ENCODE results near the gene RAB44. TPM values are rescaled to one million over a fixed set of nuclear protein-coding genes. Genes with fewer than 3 reads are reported as not detected.
A peak's percentile ranks its signal among the peaks of the same experiment; 100 is the strongest.

Gene RAB44
- total and polyA plus RNA-seq, 2 of the 13 experiments (the other 11 are each of a cell fraction or from before 2014, with no cell fraction given) = not detected

- TF ChIP-seq, protein P1, sequence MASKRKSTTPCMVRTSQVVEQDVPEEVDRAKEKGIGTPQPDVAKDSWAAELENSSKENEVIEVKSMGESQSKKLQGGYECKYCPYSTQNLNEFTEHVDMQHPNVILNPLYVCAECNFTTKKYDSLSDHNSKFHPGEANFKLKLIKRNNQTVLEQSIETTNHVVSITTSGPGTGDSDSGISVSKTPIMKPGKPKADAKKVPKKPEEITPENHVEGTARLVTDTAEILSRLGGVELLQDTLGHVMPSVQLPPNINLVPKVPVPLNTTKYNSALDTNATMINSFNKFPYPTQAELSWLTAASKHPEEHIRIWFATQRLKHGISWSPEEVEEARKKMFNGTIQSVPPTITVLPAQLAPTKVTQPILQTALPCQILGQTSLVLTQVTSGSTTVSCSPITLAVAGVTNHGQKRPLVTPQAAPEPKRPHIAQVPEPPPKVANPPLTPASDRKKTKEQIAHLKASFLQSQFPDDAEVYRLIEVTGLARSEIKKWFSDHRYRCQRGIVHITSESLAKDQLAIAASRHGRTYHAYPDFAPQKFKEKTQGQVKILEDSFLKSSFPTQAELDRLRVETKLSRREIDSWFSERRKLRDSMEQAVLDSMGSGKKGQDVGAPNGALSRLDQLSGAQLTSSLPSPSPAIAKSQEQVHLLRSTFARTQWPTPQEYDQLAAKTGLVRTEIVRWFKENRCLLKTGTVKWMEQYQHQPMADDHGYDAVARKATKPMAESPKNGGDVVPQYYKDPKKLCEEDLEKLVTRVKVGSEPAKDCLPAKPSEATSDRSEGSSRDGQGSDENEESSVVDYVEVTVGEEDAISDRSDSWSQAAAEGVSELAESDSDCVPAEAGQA (IDR thresholded peaks at IDR 0.05; ENCODE audit: low read depth) = no peak
- TF ChIP-seq, protein P1 (CRISPR knock-in tag; IDR thresholded peaks at IDR 0.05; ENCODE audit: borderline replicate concordance) = no peak
- TF ChIP-seq ZFX (CRISPR knock-in tag; IDR thresholded peaks at IDR 0.05; ENCODE audit: low read depth) (0 out of 2 replicates have a peak, but pooled peaks have one; percentile 7), ZNF496 (CRISPR knock-in tag; IDR thresholded peaks at IDR 0.05; ENCODE audit: insufficient replicate concordance) (no peak), ZNF619 (CRISPR knock-in tag; IDR thresholded peaks at IDR 0.05) (no peak), ZNF558 (CRISPR knock-in tag; IDR thresholded peaks at IDR 0.05; ENCODE audit: borderline replicate concordance) (0 out of 2 replicates have a peak, but pooled peaks have one; percentile 45), ZMYM3 (CRISPR knock-in tag; IDR thresholded peaks at IDR 0.05) (peak; percentile 37; the same call in 1 of the 2 replicates), ZNF256 (CRISPR knock-in tag; conservative IDR thresholded peaks at IDR 0.05) (no peak), HNRNPK (IDR thresholded peaks at IDR 0.05; ENCODE audit: low read depth, low read length, poor library complexity, severe bottlenecking) (no peak), KMT2A (CRISPR knock-in tag; IDR thresholded peaks at IDR 0.05) (no peak), SMAD3 (CRISPR knock-in tag; IDR thresholded peaks at IDR 0.05) (no peak), HMG20A (CRISPR knock-in tag; IDR thresholded peaks at IDR 0.05; ENCODE audit: borderline replicate concordance) (no peak), ZNF331 (CRISPR knock-in tag; IDR thresholded peaks at IDR 0.05) (no peak), ISX (CRISPR knock-in tag; conservative IDR thresholded peaks at IDR 0.05) (no peak), ZNF441 (CRISPR knock-in tag; IDR thresholded peaks at IDR 0.05; ENCODE audit: borderline replicate concordance) (no peak), MED13 (CRISPR knock-in tag; IDR thresholded peaks at IDR 0.05) (no peak), ETV6 (CRISPR knock-in tag; conservative IDR thresholded peaks at IDR 0.05) (no peak), ARHGAP35 (CRISPR knock-in tag; IDR thresholded peaks at IDR 0.05; ENCODE audit: borderline replicate concordance) (no peak), ZC3H13 (CRISPR knock-in tag; IDR thresholded peaks at IDR 0.05) (no peak), ZBTB1 (CRISPR knock-in tag; IDR thresholded peaks at IDR 0.05; ENCODE audit: borderline replicate concordance) (no peak), ZNF629 (CRISPR knock-in tag; conservative IDR thresholded peaks at IDR 0.05) (peak; percentile 87)
- TF ChIP-seq, protein P2, sequence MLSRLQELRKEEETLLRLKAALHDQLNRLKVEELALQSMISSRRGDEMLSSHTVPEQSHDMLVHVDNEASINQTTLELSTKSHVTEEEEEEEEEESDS (CRISPR knock-in tag; IDR thresholded peaks at IDR 0.05; ENCODE audit: borderline replicate concordance) = no peak
- TF ChIP-seq, protein P3, sequence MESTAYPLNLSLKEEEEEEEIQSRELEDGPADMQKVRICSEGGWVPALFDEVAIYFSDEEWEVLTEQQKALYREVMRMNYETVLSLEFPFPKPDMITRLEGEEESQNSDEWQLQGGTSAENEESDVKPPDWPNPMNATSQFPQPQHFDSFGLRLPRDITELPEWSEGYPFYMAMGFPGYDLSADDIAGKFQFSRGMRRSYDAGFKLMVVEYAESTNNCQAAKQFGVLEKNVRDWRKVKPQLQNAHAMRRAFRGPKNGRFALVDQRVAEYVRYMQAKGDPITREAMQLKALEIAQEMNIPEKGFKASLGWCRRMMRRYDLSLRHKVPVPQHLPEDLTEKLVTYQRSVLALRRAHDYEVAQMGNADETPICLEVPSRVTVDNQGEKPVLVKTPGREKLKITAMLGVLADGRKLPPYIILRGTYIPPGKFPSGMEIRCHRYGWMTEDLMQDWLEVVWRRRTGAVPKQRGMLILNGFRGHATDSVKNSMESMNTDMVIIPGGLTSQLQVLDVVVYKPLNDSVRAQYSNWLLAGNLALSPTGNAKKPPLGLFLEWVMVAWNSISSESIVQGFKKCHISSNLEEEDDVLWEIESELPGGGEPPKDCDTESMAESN (CRISPR knock-in tag; conservative IDR thresholded peaks at IDR 0.05) = no peak
Observed at GRCh38 chr6:36663504-36664446, 33.9 kb upstream of the RAB44 start (continued).
